Measurements from ENCODE around the gene LBR.

LBR gene

GRCh38 chr1:225466848-225467192 is 39.0 kb upstream of the LBR start:
- DNase-seq (ENCODE audit: low spot score): no peak
- TF ChIP-seq, protein P1, sequence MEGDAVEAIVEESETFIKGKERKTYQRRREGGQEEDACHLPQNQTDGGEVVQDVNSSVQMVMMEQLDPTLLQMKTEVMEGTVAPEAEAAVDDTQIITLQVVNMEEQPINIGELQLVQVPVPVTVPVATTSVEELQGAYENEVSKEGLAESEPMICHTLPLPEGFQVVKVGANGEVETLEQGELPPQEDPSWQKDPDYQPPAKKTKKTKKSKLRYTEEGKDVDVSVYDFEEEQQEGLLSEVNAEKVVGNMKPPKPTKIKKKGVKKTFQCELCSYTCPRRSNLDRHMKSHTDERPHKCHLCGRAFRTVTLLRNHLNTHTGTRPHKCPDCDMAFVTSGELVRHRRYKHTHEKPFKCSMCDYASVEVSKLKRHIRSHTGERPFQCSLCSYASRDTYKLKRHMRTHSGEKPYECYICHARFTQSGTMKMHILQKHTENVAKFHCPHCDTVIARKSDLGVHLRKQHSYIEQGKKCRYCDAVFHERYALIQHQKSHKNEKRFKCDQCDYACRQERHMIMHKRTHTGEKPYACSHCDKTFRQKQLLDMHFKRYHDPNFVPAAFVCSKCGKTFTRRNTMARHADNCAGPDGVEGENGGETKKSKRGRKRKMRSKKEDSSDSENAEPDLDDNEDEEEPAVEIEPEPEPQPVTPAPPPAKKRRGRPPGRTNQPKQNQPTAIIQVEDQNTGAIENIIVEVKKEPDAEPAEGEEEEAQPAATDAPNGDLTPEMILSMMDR (IDR thresholded peaks at IDR 0.05; ENCODE audit: extremely low read depth, missing control alignments): no peak

GRCh38 chr1:225465793-225466517 is 38.1 kb upstream of the LBR start:
- no peak for DNase-seq (ENCODE audit: low spot score)
- TF ChIP-seq, protein P1 (IDR thresholded peaks at IDR 0.05; ENCODE audit: extremely low read depth, missing control alignments): no peak

DNA sequence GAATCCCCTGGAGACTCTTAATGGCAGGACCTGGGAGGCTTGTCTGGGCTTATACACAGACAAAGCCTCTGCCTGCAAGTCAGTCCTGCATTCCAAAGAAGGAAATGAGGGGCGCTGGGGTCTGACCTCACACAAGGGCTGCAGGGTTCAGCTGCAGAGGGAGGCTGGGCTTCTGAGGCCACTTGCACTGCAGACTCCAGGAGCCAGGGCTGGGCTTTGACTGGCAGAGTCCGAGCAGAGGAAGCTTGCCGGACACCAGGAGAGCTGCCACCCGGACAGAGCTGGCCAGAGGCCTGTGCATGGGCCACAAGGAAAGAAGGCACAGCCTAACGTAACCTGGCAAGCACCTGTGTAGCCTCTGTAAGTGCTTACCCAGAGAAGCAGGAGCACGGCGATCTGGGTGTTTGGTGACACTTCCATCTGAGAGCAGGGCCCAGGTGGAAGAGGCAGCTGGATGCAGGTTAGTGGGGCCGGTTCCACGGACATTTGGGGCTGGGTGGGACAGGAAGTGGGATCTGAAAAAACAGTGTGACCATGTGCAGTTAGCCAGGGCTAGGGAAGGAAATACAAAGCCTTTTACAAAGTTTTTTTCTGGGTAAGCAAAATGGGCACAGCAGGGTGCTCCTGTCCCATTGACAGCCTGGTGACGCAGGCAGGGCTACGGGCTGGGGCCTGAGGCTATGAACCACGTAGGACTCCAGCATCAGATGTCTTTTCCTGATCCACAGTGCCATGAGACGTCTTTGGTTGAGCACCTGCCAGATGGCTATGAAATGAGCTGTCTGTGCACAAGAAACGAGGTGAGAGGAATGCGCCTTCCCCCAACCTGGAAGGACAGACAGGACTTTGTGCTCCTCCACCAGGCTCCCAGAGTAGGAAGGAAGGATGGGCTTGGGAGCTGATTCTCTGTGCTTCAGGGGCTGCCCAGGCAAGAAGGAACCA is 37.3 kb upstream of the LBR start:
- TF ChIP-seq, protein P1 (IDR thresholded peaks at IDR 0.05; ENCODE audit: extremely low read depth, missing control alignments): no peak
- DNase-seq (ENCODE audit: low spot score): no peak

- DNase-seq (ENCODE audit: low spot score): no peak
- TF ChIP-seq, protein P1 (IDR thresholded peaks at IDR 0.05; ENCODE audit: extremely low read depth, missing control alignments): no peak
These were observed 35.1 kb upstream of the LBR start for GRCh38 chr1:225462714-225463574.

DNA sequence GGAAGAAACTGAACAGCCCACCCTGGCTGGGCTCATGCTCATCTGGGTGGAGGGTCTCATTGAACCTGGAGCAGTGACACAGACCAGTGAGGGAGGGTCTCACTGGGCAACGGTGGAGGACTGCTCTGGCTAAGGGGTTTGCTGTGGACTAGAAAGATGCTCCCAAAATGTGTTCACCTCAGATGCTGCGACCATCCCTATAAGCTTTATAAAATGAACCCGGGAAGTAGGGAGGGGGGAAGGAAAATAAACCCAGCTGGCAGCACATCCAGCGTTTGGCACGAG is 34.5 kb upstream of the LBR start:
- no peak for DNase-seq (ENCODE audit: low spot score)
- TF ChIP-seq, protein P1 (IDR thresholded peaks at IDR 0.05; ENCODE audit: extremely low read depth, missing control alignments): no peak

- TF ChIP-seq, protein P1 (IDR thresholded peaks at IDR 0.05; ENCODE audit: extremely low read depth, missing control alignments): no peak
- DNase-seq (ENCODE audit: low spot score): no peak
These were observed 33.9 kb upstream of the LBR start for GRCh38 chr1:225461533-225462428.
